Fibroblast of gingiva (primary cell): ENCODE results near the gene FLYWCH1.
A peak's percentile ranks its signal among the peaks of the same experiment; 100 is the strongest.

Experiments used
- DNase-seq: peaks from one replicate; pipeline ENCODE4 v3.0.0-alpha.2; 2011; ENCODE audit warnings: low read depth

FLYWCH1 gene

GRCh38 chr16:2953706-2954627, 42.2 kb downstream of the FLYWCH1 start:
- no peak for DNase-seq

- no peak for DNase-seq
Observed at GRCh38 chr16:2954656-2955381, 43.1 kb downstream of the FLYWCH1 start.

- no peak for DNase-seq
Observed at GRCh38 chr16:2955438-2955778, 43.7 kb downstream of the FLYWCH1 start.

- DNase-seq = no peak
Observed at GRCh38 chr16:2955779-2956578, 44.2 kb downstream of the FLYWCH1 start.

GRCh38 chr16:2956579-2956956, 44.8 kb downstream of the FLYWCH1 start:
- DNase-seq = no peak

GRCh38 chr16:2959206-2959605, 47.5 kb downstream of the FLYWCH1 start:
- no peak for DNase-seq

GRCh38 chr16:2960183-2961010, 48.7 kb downstream of the FLYWCH1 start:
- no peak for DNase-seq

- no peak for DNase-seq
Observed at GRCh38 chr16:2962334-2963073, 50.8 kb downstream of the FLYWCH1 start.

- no peak for DNase-seq
Observed at GRCh38 chr16:2963074-2963722, 51.5 kb downstream of the FLYWCH1 start.

GRCh38 chr16:2963723-2964474, 52.2 kb downstream of the FLYWCH1 start, which contains the start of gene KREMEN2:
Gene KREMEN2, plus strand, starts transcription at chr16:2964275. Its CDS starts 246 bp downstream, at chr16:2964521.
- no peak for DNase-seq

GRCh38 chr16:2964475-2965336, 53.0 kb downstream of the FLYWCH1 start:
- no peak for DNase-seq

GRCh38 chr16:2966043-2966807, 54.5 kb downstream of the FLYWCH1 start:
- no peak for DNase-seq

GRCh38 chr16:2966808-2967191, 55.1 kb downstream of the FLYWCH1 start:
- DNase-seq = no peak

- DNase-seq = no peak
Observed at GRCh38 chr16:2967211-2967631, 55.5 kb downstream of the FLYWCH1 start.

- no peak for DNase-seq
Observed at GRCh38 chr16:2967721-2968161, 56.0 kb downstream of the FLYWCH1 start.

GRCh38 chr16:2968368-2968737, 56.6 kb downstream of the FLYWCH1 start:
- no peak for DNase-seq

- peak; percentile 79 for DNase-seq
Observed at GRCh38 chr16:2968738-2969544, 57.2 kb downstream of the FLYWCH1 start, which contains the start of gene PAQR4. Gene PAQR4, plus strand, starts transcription at chr16:2969348. Its CDS starts 327 bp downstream, at chr16:2969675.
